HCT116 (cell line): Measurements from ENCODE around the gene TCEANC2. TPM values are rescaled to one million over a fixed set of nuclear protein-coding genes. Genes with fewer than 3 reads are reported as not detected.

Experiments
- ATAC-seq: fragments of 200-7000 bp; cut with Tn5 transposase; 2 replicates; pipeline ENCODE4 v1.9.1; 2020; ENCODE audit warnings: mild to moderate bottlenecking, moderate library complexity
- BruUV-seq: library from RNA; stranded (reverse); fragments of 400-500 nt; replicated peaks from 2 replicates; lab custom pipeline; 2021; lab: Mats Ljungman, UMichigan
- CTCF ChIA-PET: fragments of 300-600 bp; sonication (Branson Sonifier 250); formaldehyde crosslinking; loops from one replicate; lab custom pipeline; 2021; ENCODE audit warnings: antibody characterized with exemption; lab: Charles Lee
- POLR2A ChIA-PET: fragments of 300-600, 350-600 bp; sonication (Branson Sonifier 250); formaldehyde crosslinking; loops from one replicate; lab custom pipeline; 2021; ENCODE audit warnings: antibody characterized with exemption; lab: Charles Lee
- RAD21 ChIA-PET, 2 experiments: fragments of 300-600 bp; sonication (Branson Sonifier 250); formaldehyde crosslinking; loops; one replicate each; lab custom pipeline; 2023; ENCODE audit warnings: low total read pairs in 2 of 2; ENCODE audit not compliant: uncharacterized antibody in 2 of 2, unreplicated experiment in 2 of 2, low non-redundant PET in 1 of 2; lab: Charles Lee
- DNase-seq: peaks from one replicate; pipeline ENCODE4 v3.0.0-alpha.2; 2010; ENCODE audit warnings: low read depth, low spot score
- H2AFZ ChIP-seq: fragments of 200-600 bp; shearing (Covaris generic), sonication (generic); 2 replicates; pipeline ENCODE4 v1.6.1; 2017; ENCODE audit warnings: low read depth, mixed run types, mixed read lengths, antibody characterized with exemption, low read length; ENCODE audit not compliant: poor library complexity, severe bottlenecking
- H3K27ac ChIP-seq: 2 replicates; pipeline ENCODE4 v1.5.1; 2012; ENCODE audit warnings: low read depth, low read length
- H3K27me3 ChIP-seq: fragments of 200-600 bp; sonication (generic); 2 replicates; pipeline ENCODE4 v1.6.1; 2016; ENCODE audit warnings: mixed run types, low read length, mixed read lengths; ENCODE audit not compliant: insufficient read depth
- H3K36me3 ChIP-seq, 2 experiments: fragments of 200-500 bp in 1 of 2; fragments of 200-600 bp in 1 of 2; sonication (Bioruptor generic) in 1 of 2; sonication (generic) in 1 of 2; 2 replicates each; pipeline versions ENCODE4 v1.5.1 to v1.6.1; 2014 to 2016; ENCODE audit warnings: low read length in 2 of 2, inconsistent platforms in 1 of 2, mixed read lengths in 1 of 2, mixed run types in 1 of 2; ENCODE audit not compliant: insufficient read depth in 2 of 2, control insufficient read depth in 1 of 2
- H3K4me1 ChIP-seq, 2 experiments: fragments of 200-600 bp in 1 of 2; sonication (generic) in 1 of 2; 2 replicates each; pipeline versions ENCODE4 v1.5.1 to v1.6.1; 2012 to 2017; ENCODE audit warnings: low read length in 2 of 2, inconsistent platforms in 1 of 2, mild to moderate bottlenecking in 1 of 2, mixed read lengths in 1 of 2, mixed run types in 1 of 2, moderate library complexity in 1 of 2; ENCODE audit not compliant: insufficient read depth in 2 of 2, control insufficient read depth in 1 of 2
- H3K4me2 ChIP-seq: fragments of 200-600 bp; sonication (generic); 2 replicates; pipeline ENCODE4 v1.6.1; 2017; ENCODE audit warnings: mixed run types, low read length, mixed read lengths
- H3K4me3 ChIP-seq, 2 experiments: fragments of 200-600 bp in 1 of 2; sonication (generic) in 1 of 2; replicated peaks in 1 of 2; 2 replicates each; pipeline ENCODE4 v1.5.1; 2011 to 2016; ENCODE audit warnings: low read length in 2 of 2, control low read depth in 1 of 2, low read depth in 1 of 2, mild to moderate bottlenecking in 1 of 2, mixed read lengths in 1 of 2, mixed run types in 1 of 2
- H3K79me2 ChIP-seq: fragments of 200-600 bp; sonication (generic); 2 replicates; pipeline ENCODE4 v1.6.1; 2017; ENCODE audit warnings: mild to moderate bottlenecking, mixed run types, low read length, moderate library complexity, mixed read lengths; ENCODE audit not compliant: insufficient read depth
- H3K9ac ChIP-seq: fragments of 200-600 bp; sonication (generic); 2 replicates; pipeline ENCODE4 v1.6.1; 2016; ENCODE audit warnings: low read length, mixed read lengths
- H3K9me2 ChIP-seq: fragments of 200-600 bp; sonication (generic), shearing (Covaris generic); 2 replicates; pipeline ENCODE4 v1.6.1; 2017; ENCODE audit warnings: mixed run types, mild to moderate bottlenecking, moderate library complexity; ENCODE audit not compliant: insufficient read depth
- H3K9me3 ChIP-seq, 2 experiments: fragments of 200-500 bp in 1 of 2; fragments of 200-600 bp in 1 of 2; sonication (Bioruptor generic) in 1 of 2; sonication (generic) in 1 of 2; 2 replicates each; pipeline ENCODE4 v1.6.1; 2014 to 2017; ENCODE audit warnings: low read length in 2 of 2, mixed read lengths in 2 of 2, inconsistent platforms in 1 of 2, low read depth in 1 of 2, mild to moderate bottlenecking in 1 of 2, mixed run types in 1 of 2, moderate library complexity in 1 of 2; ENCODE audit not compliant: control insufficient read depth in 1 of 2, insufficient read depth in 1 of 2
- H4K20me1 ChIP-seq: fragments of 200-600 bp; sonication (generic), shearing (Covaris generic); 2 replicates; pipeline ENCODE4 v1.6.1; 2017; ENCODE audit warnings: mixed run types, mild to moderate bottlenecking, moderate library complexity; ENCODE audit not compliant: insufficient read depth
- EGR1 ChIP-seq: IDR thresholded peaks from 2 replicates; pipeline ENCODE4 v1.6.1; 2012; ENCODE audit warnings: low read depth
- ELF1 ChIP-seq: IDR thresholded peaks from 2 replicates; pipeline ENCODE4 v1.6.1; 2012; ENCODE audit warnings: low read depth, borderline replicate concordance
- EZH2 ChIP-seq: fragments of 200-600 bp; sonication (generic); IDR thresholded peaks from 2 replicates; pipeline ENCODE4 v1.6.1; 2017; ENCODE audit warnings: antibody characterized with exemption, mixed run types
- JUND ChIP-seq: IDR thresholded peaks from 2 replicates; pipeline ENCODE4 v1.6.1; 2012
- MAX ChIP-seq: IDR thresholded peaks from 2 replicates; pipeline ENCODE4 v1.6.1; 2012
- POLR2A ChIP-seq: IDR thresholded peaks from 2 replicates; pipeline ENCODE4 v1.7.0; 2011; ENCODE audit warnings: borderline replicate concordance; ENCODE audit not compliant: insufficient read depth, insufficient read length; ENCODE audit errors: extremely low read depth
- POLR2AphosphoS5 ChIP-seq: IDR thresholded peaks from 2 replicates; pipeline ENCODE4 v1.6.1; 2011; ENCODE audit warnings: mild to moderate bottlenecking, low read depth, low read length, moderate library complexity
- SIN3A ChIP-seq: IDR thresholded peaks from 2 replicates; pipeline ENCODE4 v1.6.1; 2012; ENCODE audit warnings: low read depth
- YY1 ChIP-seq: IDR thresholded peaks from 2 replicates; pipeline ENCODE4 v1.6.1; 2011; ENCODE audit warnings: low read length, low read depth, moderate library complexity, mild to moderate bottlenecking; ENCODE audit not compliant: insufficient replicate concordance; ENCODE audit errors: extremely low read depth
- ZBTB33 ChIP-seq: IDR thresholded peaks from 2 replicates; pipeline ENCODE4 v1.6.1; 2011; ENCODE audit warnings: mild to moderate bottlenecking, low read length, moderate library complexity; ENCODE audit not compliant: insufficient replicate concordance; ENCODE audit errors: extremely low read depth
- ZFX ChIP-seq: fragments of 450-650 bp; IDR thresholded peaks from 2 replicates; pipeline ENCODE4 v1.6.1; 2017
- ZNF274 ChIP-seq: fragments of 200-500 bp; sonication (Bioruptor generic); IDR thresholded peaks from 2 replicates; pipeline ENCODE4 v1.6.1; 2014; ENCODE audit warnings: mild to moderate bottlenecking, low read depth, low read length, inconsistent platforms
- intact Hi-C: fragments of 100-400 bp; cut with micrococcal nuclease; formaldehyde crosslinking; loops from 2 replicates; pipeline ENCODE4 v1.10.0; 2022
- total RNA-seq: library from RNA; stranded (reverse); gene quantifications from one replicate; pipeline ENCODE4 v1.2.1, GENCODE V29; 2021; ENCODE audit not compliant: unreplicated experiment

TCEANC2 gene
- total RNA-seq, 1 experiment from 2014 or later, result 5.4 TPM

- Histone ChIP-seq H3K4me1 (no peaks in the 10 kb centered on the region; a peak in 1 of 4 replicates), H3K36me3 (no peaks in the 10 kb centered on the region)
- TF ChIP-seq POLR2A (no peak), ZFX (no peak), EZH2 (no peak), ZNF274 (no peak), MAX (no peak), POLR2AphosphoS5 (no peak)
- TF ChIP-seq, all 23 proteins: peak for 0
- Histone ChIP-seq H3K27me3 (no peaks in the 10 kb centered on the region), H3K9me3 (no peaks in the 10 kb centered on the region), H3K79me2 (no peaks in the 10 kb centered on the region), H3K9me2 (no peaks in the 10 kb centered on the region), H3K27ac (no peak overlapping the region), H2AFZ (no peak overlapping the region), H4K20me1 (no peaks in the 10 kb centered on the region), H3K4me3 (no peak overlapping the region), H3K9ac (no peak overlapping the region), H3K4me2 (no peak overlapping the region)
- ATAC-seq, result no peak
- ChIA-PET POLR2A (no interaction called here), RAD21 (no interaction called here), CTCF (no interaction called here)
- no peak for DNase-seq
- no TSS peak for BruUV-seq
- intact Hi-C loops, result no loop called here
Observed at GRCh38 chr1:54138994-54139393, 85.6 kb downstream of the TCEANC2 start.

GRCh38 chr1:54139711-54140110 lies 86.3 kb downstream of the TCEANC2 start:
- Histone ChIP-seq H3K9me3 (no peaks in the 10 kb centered on the region), H3K4me2 (no peak overlapping the region), H3K27ac (no peak overlapping the region), H3K4me1 (no peaks in the 10 kb centered on the region; a peak in 1 of 4 replicates), H2AFZ (no peak overlapping the region), H3K79me2 (no peaks in the 10 kb centered on the region), H3K36me3 (no peaks in the 10 kb centered on the region), H3K9ac (no peak overlapping the region), H3K4me3 (no peak overlapping the region), H3K9me2 (no peaks in the 10 kb centered on the region), H4K20me1 (no peaks in the 10 kb centered on the region), H3K27me3 (no peaks in the 10 kb centered on the region)
- POLR2A ChIA-PET, result no interaction called here
- intact Hi-C loops, result no loop called here
- no peak for TF ChIP-seq SIN3A
- TF ChIP-seq POLR2A, result no peak
- TF ChIP-seq ELF1, result no peak
- TF ChIP-seq JUND, result no peak
- TF ChIP-seq ZBTB33, result no peak
- TF ChIP-seq YY1, result no peak
- no peak for TF ChIP-seq EGR1
- no TSS peak for BruUV-seq
- no peak for ATAC-seq
- CTCF ChIA-PET, result no interaction called here
- no peak for DNase-seq
- RAD21 ChIA-PET, result no interaction called here
